Mesothelial cell of epicardium (in vitro differentiated cells): Measurements from ENCODE around the gene ELF4. TPM values are rescaled to one million over a fixed set of nuclear protein-coding genes. Genes with fewer than 3 reads are reported as not detected.

Source experiments
- DNase-seq, 2 experiments: peaks; one replicate each; pipeline ENCODE4 v3.0.0; 2021; ENCODE audit warnings: low spot score in 2 of 2; ENCODE audit not compliant: unreplicated experiment in 2 of 2
- H3K27ac Mint-ChIP-seq: 2 replicates; pipeline ENCODE4 v1.8.0; 2021; ENCODE audit warnings: mixed read lengths
- H3K27me3 Mint-ChIP-seq: 2 replicates; pipeline ENCODE4 v1.8.0; 2021; ENCODE audit warnings: low read depth, mixed read lengths
- H3K36me3 Mint-ChIP-seq: 2 replicates; pipeline ENCODE4 v1.8.0; 2021; ENCODE audit warnings: mixed read lengths
- H3K4me1 Mint-ChIP-seq: 2 replicates; pipeline ENCODE4 v1.8.0; 2021; ENCODE audit warnings: mixed read lengths
- H3K4me3 Mint-ChIP-seq: 2 replicates; pipeline ENCODE4 v1.8.0; 2021; ENCODE audit warnings: mild to moderate bottlenecking, moderate library complexity, mixed read lengths
- H3K9me3 Mint-ChIP-seq: 2 replicates; pipeline ENCODE4 v1.8.0; 2021; ENCODE audit warnings: mixed read lengths
- total RNA-seq: library from RNA; stranded (reverse); gene quantifications from 3 replicates; pipeline ENCODE4 v1.2.1, GENCODE V29; 2021
- TF ChIP-seq, protein P1 (sequence below): fragments of 200-600 bp; sonication (generic); IDR thresholded peaks from one replicate; pipeline ENCODE4 v1.5.0; 2021; ENCODE audit warnings: antibody characterized with exemption; ENCODE audit not compliant: unreplicated experiment

ELF4 gene
- total RNA-seq, 1 donor from 2014 or later: 22.9 TPM

DNA sequence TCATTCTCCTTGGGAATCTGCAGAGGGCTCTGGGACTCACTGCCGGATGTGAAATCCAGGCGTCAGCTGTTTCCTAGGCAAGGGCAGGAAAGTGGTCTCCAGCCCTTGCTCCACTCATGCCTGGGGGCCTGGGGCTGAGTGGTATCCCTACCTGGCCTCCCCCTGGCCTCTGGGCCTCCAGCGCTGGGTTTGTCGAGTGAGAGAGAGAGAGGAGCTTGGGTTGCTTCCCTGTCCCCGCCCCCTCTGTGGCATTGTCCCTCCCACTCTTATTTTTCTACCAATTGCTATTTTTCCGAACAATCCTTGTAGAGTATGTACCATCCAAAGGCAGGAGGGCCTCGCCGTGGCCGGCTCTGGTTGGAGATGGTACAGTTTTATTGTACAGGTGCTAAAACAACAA is 53.1 kb downstream of the ELF4 start:
- no peak for DNase-seq
- Mint-ChIP-seq H3K27ac (no peak overlapping the region), H3K27me3 (no peaks in the 10 kb centered on the region), H3K4me3 (no peak overlapping the region), H3K9me3 (peaks cover 7% of the 10 kb centered on the region), H3K36me3 (peaks cover 12% of the 10 kb centered on the region), H3K4me1 (peaks cover 12% of the 10 kb centered on the region)
- TF ChIP-seq, protein P1, sequence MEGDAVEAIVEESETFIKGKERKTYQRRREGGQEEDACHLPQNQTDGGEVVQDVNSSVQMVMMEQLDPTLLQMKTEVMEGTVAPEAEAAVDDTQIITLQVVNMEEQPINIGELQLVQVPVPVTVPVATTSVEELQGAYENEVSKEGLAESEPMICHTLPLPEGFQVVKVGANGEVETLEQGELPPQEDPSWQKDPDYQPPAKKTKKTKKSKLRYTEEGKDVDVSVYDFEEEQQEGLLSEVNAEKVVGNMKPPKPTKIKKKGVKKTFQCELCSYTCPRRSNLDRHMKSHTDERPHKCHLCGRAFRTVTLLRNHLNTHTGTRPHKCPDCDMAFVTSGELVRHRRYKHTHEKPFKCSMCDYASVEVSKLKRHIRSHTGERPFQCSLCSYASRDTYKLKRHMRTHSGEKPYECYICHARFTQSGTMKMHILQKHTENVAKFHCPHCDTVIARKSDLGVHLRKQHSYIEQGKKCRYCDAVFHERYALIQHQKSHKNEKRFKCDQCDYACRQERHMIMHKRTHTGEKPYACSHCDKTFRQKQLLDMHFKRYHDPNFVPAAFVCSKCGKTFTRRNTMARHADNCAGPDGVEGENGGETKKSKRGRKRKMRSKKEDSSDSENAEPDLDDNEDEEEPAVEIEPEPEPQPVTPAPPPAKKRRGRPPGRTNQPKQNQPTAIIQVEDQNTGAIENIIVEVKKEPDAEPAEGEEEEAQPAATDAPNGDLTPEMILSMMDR: no peak

DNA sequence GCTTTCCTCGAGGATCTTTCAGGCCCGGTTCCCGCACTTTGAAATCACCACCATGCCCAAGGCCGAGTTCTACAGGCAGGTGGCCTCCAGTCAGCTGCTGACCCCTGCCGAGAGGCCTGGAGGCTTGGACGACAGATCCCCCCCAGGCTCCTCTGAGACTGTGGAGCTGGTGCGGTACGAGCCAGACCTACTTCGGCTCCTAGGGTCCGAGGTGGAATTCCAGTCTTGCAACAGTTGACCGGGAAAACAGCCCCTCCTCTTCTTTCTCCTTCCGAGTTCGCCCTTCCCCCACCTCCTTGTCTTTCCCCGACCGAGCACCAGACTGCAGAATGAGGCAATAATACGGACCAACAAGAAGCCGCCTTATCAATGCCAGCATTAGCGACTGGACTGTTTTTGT is 54.4 kb downstream of the ELF4 start:
- Mint-ChIP-seq H3K4me3 (no peak overlapping the region), H3K27me3 (no peaks in the 10 kb centered on the region), H3K36me3 (peaks cover 17% of the 10 kb centered on the region), H3K4me1 (peaks cover 12% of the 10 kb centered on the region), H3K27ac (no peak overlapping the region), H3K9me3 (peaks cover 7% of the 10 kb centered on the region)
- no peak for DNase-seq
- TF ChIP-seq, protein P1: no peak

DNA sequence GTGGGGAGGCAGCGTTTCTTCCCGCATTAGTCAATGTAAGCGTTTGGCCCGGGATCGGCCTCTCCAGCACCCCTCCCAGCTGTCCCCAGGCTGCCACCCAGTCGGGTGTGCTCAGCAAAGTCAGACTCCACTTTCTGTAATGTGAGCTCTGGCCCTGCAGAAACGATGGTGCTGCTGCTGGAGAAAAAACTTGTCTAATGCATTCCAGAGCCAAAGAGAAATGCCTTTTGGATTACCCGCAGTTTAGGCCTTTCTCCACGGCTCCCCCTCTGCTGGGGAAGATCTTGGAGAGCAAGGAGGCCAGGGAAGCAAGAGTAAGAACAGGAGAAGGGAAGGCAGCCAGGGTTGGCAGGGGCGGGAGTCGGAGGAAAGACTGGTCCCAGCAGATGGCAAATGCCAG is 55.2 kb downstream of the ELF4 start:
- Mint-ChIP-seq H3K4me1 (peaks cover 12% of the 10 kb centered on the region), H3K36me3 (peaks cover 22% of the 10 kb centered on the region), H3K4me3 (no peak overlapping the region), H3K27me3 (no peaks in the 10 kb centered on the region), H3K9me3 (peaks cover 7% of the 10 kb centered on the region), H3K27ac (peak overlapping the region; percentile 77)
- DNase-seq: no peak
- TF ChIP-seq, protein P1: no peak

DNA sequence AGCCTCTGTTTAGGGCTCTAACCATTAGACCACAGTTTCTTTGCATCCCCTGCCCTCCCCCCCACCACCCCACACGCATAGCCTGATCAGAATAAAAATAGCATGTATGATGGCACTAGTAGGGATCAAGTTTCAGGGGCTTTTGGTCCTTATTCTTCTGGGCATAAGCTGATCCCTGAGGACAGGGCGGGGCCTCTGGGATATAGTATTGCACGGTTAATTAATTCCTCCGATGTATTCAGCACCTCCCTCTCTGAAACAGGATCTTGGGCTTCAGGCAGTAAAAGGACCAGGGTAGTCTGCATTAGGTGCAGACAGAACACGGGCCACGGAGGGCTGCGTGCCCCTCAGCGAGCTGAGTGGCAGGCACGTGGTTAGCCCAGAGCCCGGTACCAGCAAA is 57.1 kb downstream of the ELF4 start:
- DNase-seq: no peak
- Mint-ChIP-seq H3K27me3 (no peaks in the 10 kb centered on the region), H3K9me3 (peaks cover 11% of the 10 kb centered on the region), H3K27ac (no peak overlapping the region), H3K4me3 (no peak overlapping the region), H3K36me3 (peaks cover 34% of the 10 kb centered on the region), H3K4me1 (peaks cover 12% of the 10 kb centered on the region)
- TF ChIP-seq, protein P1: no peak

DNA sequence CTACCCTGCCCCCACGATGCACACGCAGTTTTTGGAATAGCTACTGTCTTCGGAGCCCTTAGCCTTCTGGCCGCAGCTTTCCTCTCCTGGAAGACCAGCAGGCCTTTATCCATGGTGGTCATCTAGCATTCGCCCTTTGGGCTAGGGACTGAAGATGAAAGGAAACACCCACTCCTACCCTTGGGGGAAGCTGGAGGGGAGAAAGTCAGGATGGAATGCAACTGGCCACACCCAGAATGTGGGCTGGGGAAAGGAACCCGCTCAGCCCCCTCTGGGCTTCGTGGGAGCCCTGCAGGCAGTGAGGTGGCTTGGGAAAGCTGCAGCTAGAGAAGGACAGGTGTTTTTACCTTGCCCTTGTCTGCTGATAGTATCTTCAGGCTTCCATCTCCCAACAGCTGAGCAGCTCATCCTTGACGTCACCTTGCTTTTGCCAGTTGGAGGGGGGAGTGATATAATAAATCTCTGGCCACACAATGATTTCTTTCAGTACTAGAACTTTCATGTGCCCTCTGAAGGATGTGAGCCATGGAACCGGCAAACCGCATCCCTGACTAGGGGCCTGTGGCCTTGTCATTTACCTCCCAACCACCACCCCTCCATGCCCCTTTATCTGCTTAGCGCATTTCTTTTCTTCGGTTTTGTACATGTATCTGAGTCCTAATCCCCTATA is 59.0 kb downstream of the ELF4 start:
- H3K9me3 Mint-ChIP-seq: peaks cover 22% of the 10 kb centered on the region
- H3K27me3 Mint-ChIP-seq: no peaks in the 10 kb centered on the region
- no peak for DNase-seq
- H3K4me3 Mint-ChIP-seq: no peak overlapping the region
- H3K27ac Mint-ChIP-seq: no peak overlapping the region
- TF ChIP-seq, protein P1: no peak
- H3K36me3 Mint-ChIP-seq: peaks cover 49% of the 10 kb centered on the region
- H3K4me1 Mint-ChIP-seq: peaks cover 12% of the 10 kb centered on the region
